B cell (primary cell): ENCODE results near the gene TRIO.

Experiments used
- CTCF ChIP-seq: fragments of 200-600 bp; IDR thresholded peaks from one replicate; pipeline ENCODE4 v1.8.0; 2022; ENCODE audit warnings: antibody characterized with exemption, mild to moderate bottlenecking
- EZH2 ChIP-seq: IDR thresholded peaks from 2 replicates; pipeline ENCODE4 v1.6.1; 2012; ENCODE audit warnings: borderline replicate concordance, low read depth, mild to moderate bottlenecking, moderate library complexity, low read length; ENCODE audit not compliant: insufficient read depth, poor library complexity, severe bottlenecking

- no peak for TF ChIP-seq CTCF
- TF ChIP-seq EZH2 = no peak
Measured at GRCh38 chr5:14177634-14178033, 34.5 kb downstream of the TRIO start.
